Measurements from ENCODE around the gene NCAPD2.

GRCh38 chr12:6546016-6546415 is 52.1 kb downstream of the NCAPD2 start:
- TF ChIP-seq NFIC (IDR thresholded peaks at IDR 0.05), result no peak
- TF ChIP-seq EGR1 (IDR thresholded peaks at IDR 0.05), result no peak
- TF ChIP-seq EP300 (IDR thresholded peaks at IDR 0.05; ENCODE audit: borderline replicate concordance), result no peak
- no peak for TF ChIP-seq FOXM1 (IDR thresholded peaks at IDR 0.05; ENCODE audit: borderline replicate concordance, low read depth)
- TF ChIP-seq MAX (IDR thresholded peaks at IDR 0.05), result no peak
- TF ChIP-seq TAF1 (IDR thresholded peaks at IDR 0.05; ENCODE audit: low read depth), result no peak
- no peak for TF ChIP-seq ZBTB7A (IDR thresholded peaks at IDR 0.05; ENCODE audit: low read depth)
- no peak for TF ChIP-seq USF1 (IDR thresholded peaks at IDR 0.05)
- no peak for TF ChIP-seq REST (IDR thresholded peaks at IDR 0.05; ENCODE audit: low read depth)
- TF ChIP-seq YY1 (IDR thresholded peaks at IDR 0.05; ENCODE audit: low read depth), result no peak
- TF ChIP-seq CEBPB (IDR thresholded peaks at IDR 0.05), result no peak
- TF ChIP-seq TCF12 (IDR thresholded peaks at IDR 0.05; ENCODE audit: low read depth), result no peak
- TF ChIP-seq RAD21 (IDR thresholded peaks at IDR 0.05; ENCODE audit: low read depth), result no peak
- TF ChIP-seq CREB1 (IDR thresholded peaks at IDR 0.05; ENCODE audit: low read depth), result no peak
